Measurements from ENCODE around the gene ASXL3.

Gene ASXL3

GRCh38 chr18:33584548-33585430, 6.8 kb downstream of the ASXL3 start:
- Histone ChIP-seq H3K9me3 (ENCODE audit: insufficient read depth, low read depth, low read length) (peaks cover 10% of the 10 kb centered on the region; the same call in 1 of the 2 replicates), H3K4me1 (ENCODE audit: insufficient read depth, low read length) (peaks cover 20% of the 10 kb centered on the region; the same call in 1 of the 2 replicates), H3K36me3 (ENCODE audit: insufficient read depth, low read depth, low read length) (no peaks in the 10 kb centered on the region), H3K27ac (ENCODE audit: low read length) (no peak overlapping the region), H3K9ac (ENCODE audit: low read depth, low read length) (no peak overlapping the region), H3K4me3 (ENCODE audit: low read length) (peak overlapping the region; percentile 51; the same call in 1 of the 2 replicates), H3K27me3 (ENCODE audit: insufficient read depth, low read length) (peaks cover 18% of the 10 kb centered on the region)

DNA sequence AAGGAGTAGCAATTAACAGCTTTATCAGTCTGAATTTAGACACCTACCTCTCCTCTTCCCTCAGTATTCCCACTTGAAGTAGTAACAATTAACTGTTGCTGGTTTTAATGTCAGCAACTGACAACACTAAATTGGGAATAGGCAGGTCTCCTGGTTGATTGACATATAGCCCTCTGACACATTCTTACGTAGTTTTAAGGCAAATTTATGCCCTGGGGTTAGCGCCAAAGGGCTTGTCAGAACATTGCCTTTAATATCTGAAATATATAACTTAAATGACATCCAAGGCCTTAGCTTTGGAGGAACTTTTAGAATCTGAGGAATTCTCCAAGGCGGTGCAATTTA, 7.4 kb downstream of the ASXL3 start:
- peaks cover 10% of the 10 kb centered on the region; the same call in 1 of the 2 replicates for H3K9me3 ChIP-seq (ENCODE audit: insufficient read depth, low read depth, low read length)
- H3K27ac ChIP-seq (ENCODE audit: low read length) = no peak overlapping the region
- H3K9ac ChIP-seq (ENCODE audit: low read depth, low read length) = no peak overlapping the region
- H3K4me3 ChIP-seq (ENCODE audit: low read length) = peak overlapping the region; percentile 51; the same call in 1 of the 2 replicates
- H3K4me1 ChIP-seq (ENCODE audit: insufficient read depth, low read length) = peaks cover 20% of the 10 kb centered on the region; the same call in 1 of the 2 replicates
- H3K27me3 ChIP-seq (ENCODE audit: insufficient read depth, low read length) = peaks cover 11% of the 10 kb centered on the region
- H3K36me3 ChIP-seq (ENCODE audit: insufficient read depth, low read depth, low read length) = no peaks in the 10 kb centered on the region

DNA sequence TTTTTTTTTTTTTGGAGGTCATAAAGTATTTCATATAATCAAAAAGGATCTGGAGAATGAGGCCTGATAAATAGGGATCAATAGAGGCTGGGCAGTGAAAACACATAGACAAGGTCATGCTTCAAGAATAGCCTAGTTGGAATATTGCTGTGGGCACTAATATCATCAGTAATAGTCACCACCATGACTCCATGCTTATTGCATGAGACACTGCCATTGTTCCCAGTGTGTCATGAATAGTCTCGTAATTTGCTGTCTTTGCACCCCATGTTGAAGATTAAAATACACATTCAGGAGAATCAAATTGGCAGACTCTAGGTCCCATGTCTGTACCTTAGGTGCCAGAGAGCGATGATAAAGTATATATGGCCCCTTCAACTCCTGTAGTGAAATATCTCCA, 10.3 kb downstream of the ASXL3 start:
- Histone ChIP-seq H3K36me3 (ENCODE audit: insufficient read depth, low read depth, low read length) (no peaks in the 10 kb centered on the region), H3K9ac (ENCODE audit: low read depth, low read length) (no peak overlapping the region), H3K27me3 (ENCODE audit: insufficient read depth, low read length) (no peaks in the 10 kb centered on the region), H3K27ac (ENCODE audit: low read length) (no peak overlapping the region), H3K4me3 (ENCODE audit: low read length) (no peak overlapping the region), H3K4me1 (ENCODE audit: insufficient read depth, low read length) (peaks cover 16% of the 10 kb centered on the region; the same call in 1 of the 2 replicates), H3K9me3 (ENCODE audit: insufficient read depth, low read depth, low read length) (peaks cover 10% of the 10 kb centered on the region; the same call in 1 of the 2 replicates)

DNA sequence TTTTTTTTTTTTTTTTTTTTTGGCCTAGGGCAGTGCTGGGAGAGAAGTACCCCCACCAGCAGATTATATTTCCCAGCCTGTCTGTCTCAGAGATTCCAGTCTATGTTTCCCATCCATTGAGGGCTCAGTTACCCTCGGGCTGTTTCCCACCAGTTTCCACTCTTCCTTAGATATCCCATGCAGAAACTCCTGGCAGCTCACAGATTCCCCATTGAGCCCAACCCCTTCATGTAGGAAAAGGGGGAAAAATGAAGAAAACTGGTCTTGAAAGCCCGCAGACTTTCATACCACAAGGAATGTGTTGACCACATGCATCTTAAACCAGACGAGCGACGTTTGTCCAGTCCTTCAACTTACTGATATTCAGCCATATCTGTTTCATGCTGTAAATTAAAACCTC, 15.2 kb downstream of the ASXL3 start:
- H3K9ac ChIP-seq (ENCODE audit: low read depth, low read length) = no peak overlapping the region
- H3K9me3 ChIP-seq (ENCODE audit: insufficient read depth, low read depth, low read length) = peaks cover 2% of the 10 kb centered on the region; the same call in 1 of the 2 replicates
- no peak overlapping the region for H3K4me3 ChIP-seq (ENCODE audit: low read length)
- no peaks in the 10 kb centered on the region for H3K36me3 ChIP-seq (ENCODE audit: insufficient read depth, low read depth, low read length)
- H3K27me3 ChIP-seq (ENCODE audit: insufficient read depth, low read length) = no peaks in the 10 kb centered on the region
- H3K27ac ChIP-seq (ENCODE audit: low read length) = no peak overlapping the region
- H3K4me1 ChIP-seq (ENCODE audit: insufficient read depth, low read length) = peaks cover 20% of the 10 kb centered on the region

GRCh38 chr18:33594799-33595198, 16.8 kb downstream of the ASXL3 start:
- Histone ChIP-seq H3K27me3 (ENCODE audit: insufficient read depth, low read length) (no peaks in the 10 kb centered on the region), H3K4me1 (ENCODE audit: insufficient read depth, low read length) (peaks cover 20% of the 10 kb centered on the region), H3K36me3 (ENCODE audit: insufficient read depth, low read depth, low read length) (no peaks in the 10 kb centered on the region), H3K27ac (ENCODE audit: low read length) (no peak overlapping the region), H3K9me3 (ENCODE audit: insufficient read depth, low read depth, low read length) (no peaks in the 10 kb centered on the region), H3K9ac (ENCODE audit: low read depth, low read length) (no peak overlapping the region), H3K4me3 (ENCODE audit: low read length) (no peak overlapping the region)

GRCh38 chr18:33596178-33596854, 18.3 kb downstream of the ASXL3 start:
- peaks cover 24% of the 10 kb centered on the region for H3K4me1 ChIP-seq (ENCODE audit: insufficient read depth, low read length)
- H3K27ac ChIP-seq (ENCODE audit: low read length) = no peak overlapping the region
- no peak overlapping the region for H3K4me3 ChIP-seq (ENCODE audit: low read length)
- no peaks in the 10 kb centered on the region for H3K9me3 ChIP-seq (ENCODE audit: insufficient read depth, low read depth, low read length)
- H3K27me3 ChIP-seq (ENCODE audit: insufficient read depth, low read length) = no peaks in the 10 kb centered on the region
- H3K36me3 ChIP-seq (ENCODE audit: insufficient read depth, low read depth, low read length) = no peaks in the 10 kb centered on the region
- no peak overlapping the region for H3K9ac ChIP-seq (ENCODE audit: low read depth, low read length)

- Histone ChIP-seq H3K9me3 (ENCODE audit: insufficient read depth, low read depth, low read length) (no peaks in the 10 kb centered on the region), H3K36me3 (ENCODE audit: insufficient read depth, low read depth, low read length) (no peaks in the 10 kb centered on the region), H3K27me3 (ENCODE audit: insufficient read depth, low read length) (no peaks in the 10 kb centered on the region), H3K9ac (ENCODE audit: low read depth, low read length) (no peak overlapping the region), H3K27ac (ENCODE audit: low read length) (no peak overlapping the region), H3K4me3 (ENCODE audit: low read length) (no peak overlapping the region), H3K4me1 (ENCODE audit: insufficient read depth, low read length) (peaks cover 10% of the 10 kb centered on the region)
Measured at GRCh38 chr18:33600846-33601245, 22.8 kb downstream of the ASXL3 start.

DNA sequence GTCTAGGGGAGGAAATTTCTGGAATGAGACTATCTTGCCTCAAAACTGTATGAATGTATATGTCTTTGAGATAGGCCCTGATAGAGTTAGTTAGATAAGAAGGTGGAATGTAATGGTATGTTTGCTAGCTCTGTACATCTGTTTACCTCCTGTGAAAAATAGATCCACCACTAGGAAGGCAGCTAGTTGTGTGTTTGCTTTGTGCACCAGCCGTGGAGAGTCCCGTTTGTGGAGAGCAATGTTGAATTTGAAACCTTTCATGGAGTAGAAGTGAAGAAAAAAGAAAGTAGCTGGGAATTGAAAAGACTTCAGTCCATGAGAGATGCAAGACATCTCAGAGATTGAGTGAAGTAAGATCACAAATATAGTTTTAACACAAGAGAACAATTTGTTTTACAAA, 25.4 kb downstream of the ASXL3 start:
- no peak overlapping the region for H3K4me3 ChIP-seq (ENCODE audit: low read length)
- H3K27ac ChIP-seq (ENCODE audit: low read length) = no peak overlapping the region
- no peaks in the 10 kb centered on the region for H3K9me3 ChIP-seq (ENCODE audit: insufficient read depth, low read depth, low read length)
- no peaks in the 10 kb centered on the region for H3K27me3 ChIP-seq (ENCODE audit: insufficient read depth, low read length)
- peaks cover 8% of the 10 kb centered on the region for H3K4me1 ChIP-seq (ENCODE audit: insufficient read depth, low read length)
- H3K9ac ChIP-seq (ENCODE audit: low read depth, low read length) = no peak overlapping the region
- no peaks in the 10 kb centered on the region for H3K36me3 ChIP-seq (ENCODE audit: insufficient read depth, low read depth, low read length)

DNA sequence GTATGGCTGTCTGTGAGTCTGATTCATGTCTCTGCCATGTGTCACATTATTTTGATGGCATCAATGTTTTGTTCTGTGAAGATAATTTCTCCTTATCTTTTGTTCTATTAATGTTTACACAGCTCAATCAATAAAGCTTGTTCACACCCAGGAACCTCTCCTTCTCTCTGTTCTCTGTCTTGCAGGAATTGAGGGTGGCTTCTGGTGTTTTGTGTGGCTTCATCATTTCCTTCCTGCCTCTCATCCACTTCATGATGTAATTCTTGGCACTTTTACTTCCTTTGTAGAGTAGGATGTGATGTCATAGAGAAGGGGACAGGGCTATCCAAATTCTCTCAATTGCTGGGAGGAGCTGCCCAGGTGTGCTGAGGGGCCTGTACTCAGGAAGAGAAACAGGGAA, 27.2 kb downstream of the ASXL3 start:
- peaks cover 8% of the 10 kb centered on the region for H3K4me1 ChIP-seq (ENCODE audit: insufficient read depth, low read length)
- no peak overlapping the region for H3K4me3 ChIP-seq (ENCODE audit: low read length)
- no peaks in the 10 kb centered on the region for H3K27me3 ChIP-seq (ENCODE audit: insufficient read depth, low read length)
- no peaks in the 10 kb centered on the region for H3K9me3 ChIP-seq (ENCODE audit: insufficient read depth, low read depth, low read length)
- H3K9ac ChIP-seq (ENCODE audit: low read depth, low read length) = no peak overlapping the region
- no peaks in the 10 kb centered on the region for H3K36me3 ChIP-seq (ENCODE audit: insufficient read depth, low read depth, low read length)
- no peak overlapping the region for H3K27ac ChIP-seq (ENCODE audit: low read length)

DNA sequence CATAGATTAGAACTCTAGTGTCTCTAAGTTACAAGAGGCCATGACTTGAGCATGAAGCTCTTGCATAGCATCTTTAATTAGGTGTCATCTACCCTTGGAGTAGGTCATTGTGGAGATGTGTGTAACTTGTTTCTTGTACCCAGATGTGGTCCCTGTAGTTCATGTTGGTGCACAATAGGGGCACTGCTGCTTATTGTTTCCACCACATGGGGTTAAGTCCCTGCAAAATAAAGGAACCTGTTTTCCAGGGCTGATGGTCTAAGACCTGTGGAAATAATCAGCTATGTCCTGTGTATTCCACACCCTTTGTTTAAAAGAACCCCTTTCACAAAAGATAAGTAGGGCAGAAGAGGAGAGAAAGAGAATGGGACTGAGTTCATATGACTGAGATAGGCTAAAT, 28.6 kb downstream of the ASXL3 start:
- Histone ChIP-seq H3K36me3 (ENCODE audit: insufficient read depth, low read depth, low read length) (no peaks in the 10 kb centered on the region), H3K27ac (ENCODE audit: low read length) (no peak overlapping the region), H3K9ac (ENCODE audit: low read depth, low read length) (no peak overlapping the region), H3K9me3 (ENCODE audit: insufficient read depth, low read depth, low read length) (no peaks in the 10 kb centered on the region), H3K4me1 (ENCODE audit: insufficient read depth, low read length) (peaks cover 4% of the 10 kb centered on the region; the same call in 1 of the 2 replicates), H3K4me3 (ENCODE audit: low read length) (no peak overlapping the region), H3K27me3 (ENCODE audit: insufficient read depth, low read length) (no peaks in the 10 kb centered on the region)

- Histone ChIP-seq H3K4me1 (ENCODE audit: insufficient read depth, low read length) (peaks cover 2% of the 10 kb centered on the region; the same call in 1 of the 2 replicates), H3K9ac (ENCODE audit: low read depth, low read length) (no peak overlapping the region), H3K4me3 (ENCODE audit: low read length) (no peak overlapping the region), H3K9me3 (ENCODE audit: insufficient read depth, low read depth, low read length) (no peaks in the 10 kb centered on the region; the same call in 1 of the 2 replicates), H3K36me3 (ENCODE audit: insufficient read depth, low read depth, low read length) (no peaks in the 10 kb centered on the region), H3K27me3 (ENCODE audit: insufficient read depth, low read length) (no peaks in the 10 kb centered on the region), H3K27ac (ENCODE audit: low read length) (no peak overlapping the region)
Measured at GRCh38 chr18:33611525-33612135, 33.6 kb downstream of the ASXL3 start.

Measured in iPS-20b (cell line).